Measurements from ENCODE around the gene GTPBP4.
"Not testable (repeated sequence)": the region's sequence is repeated elsewhere in the genome, so short reads cannot be mapped to it uniquely, and the experiment has no call there.

GTPBP4 gene

GRCh38 chr10:1063232-1063865 lies 75.1 kb downstream of the GTPBP4 start:
- no peak for DNase-seq
- TF ChIP-seq, protein P1, sequence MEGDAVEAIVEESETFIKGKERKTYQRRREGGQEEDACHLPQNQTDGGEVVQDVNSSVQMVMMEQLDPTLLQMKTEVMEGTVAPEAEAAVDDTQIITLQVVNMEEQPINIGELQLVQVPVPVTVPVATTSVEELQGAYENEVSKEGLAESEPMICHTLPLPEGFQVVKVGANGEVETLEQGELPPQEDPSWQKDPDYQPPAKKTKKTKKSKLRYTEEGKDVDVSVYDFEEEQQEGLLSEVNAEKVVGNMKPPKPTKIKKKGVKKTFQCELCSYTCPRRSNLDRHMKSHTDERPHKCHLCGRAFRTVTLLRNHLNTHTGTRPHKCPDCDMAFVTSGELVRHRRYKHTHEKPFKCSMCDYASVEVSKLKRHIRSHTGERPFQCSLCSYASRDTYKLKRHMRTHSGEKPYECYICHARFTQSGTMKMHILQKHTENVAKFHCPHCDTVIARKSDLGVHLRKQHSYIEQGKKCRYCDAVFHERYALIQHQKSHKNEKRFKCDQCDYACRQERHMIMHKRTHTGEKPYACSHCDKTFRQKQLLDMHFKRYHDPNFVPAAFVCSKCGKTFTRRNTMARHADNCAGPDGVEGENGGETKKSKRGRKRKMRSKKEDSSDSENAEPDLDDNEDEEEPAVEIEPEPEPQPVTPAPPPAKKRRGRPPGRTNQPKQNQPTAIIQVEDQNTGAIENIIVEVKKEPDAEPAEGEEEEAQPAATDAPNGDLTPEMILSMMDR (IDR thresholded peaks at IDR 0.05; ENCODE audit: low read depth, low read length), result no peak
- Histone ChIP-seq H3K36me3 (no peaks in the 10 kb centered on the region), H3K4me3 (ENCODE audit: low read depth, low read length) (no peak overlapping the region), H3K27ac (no peak overlapping the region), H3K9me3 (ENCODE audit: severe bottlenecking) (no peaks in the 10 kb centered on the region), H3K27me3 (ENCODE audit: insufficient read depth, low read depth, severe bottlenecking) (no peaks in the 10 kb centered on the region)

DNA sequence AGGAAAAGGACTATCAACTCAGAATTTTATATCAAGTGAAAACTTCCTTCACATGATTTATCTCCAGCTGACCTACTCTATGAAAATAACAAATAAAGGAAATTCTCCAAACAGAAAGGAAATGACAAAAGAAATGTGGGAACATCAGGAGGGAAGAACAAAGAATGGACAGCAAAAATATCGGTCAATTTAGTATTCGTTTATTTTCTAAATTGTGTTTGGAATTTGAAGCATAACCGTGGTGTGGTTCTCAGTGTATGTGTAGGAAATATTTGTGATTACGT lies 76.7 kb downstream of the GTPBP4 start:
- Histone ChIP-seq H3K9me3 (ENCODE audit: severe bottlenecking) (no peaks in the 10 kb centered on the region), H3K27ac (no peak overlapping the region), H3K4me3 (ENCODE audit: low read depth, low read length) (no peak overlapping the region), H3K27me3 (ENCODE audit: insufficient read depth, low read depth, severe bottlenecking) (no peaks in the 10 kb centered on the region), H3K36me3 (no peaks in the 10 kb centered on the region)
- TF ChIP-seq, protein P1 (IDR thresholded peaks at IDR 0.05; ENCODE audit: low read depth, low read length), result no peak
- DNase-seq, result no peak

GRCh38 chr10:1066734-1067133 lies 78.5 kb downstream of the GTPBP4 start:
- H3K27ac ChIP-seq; H3K4me3 ChIP-seq (ENCODE audit: low read depth, low read length); H3K27me3 ChIP-seq (ENCODE audit: insufficient read depth, low read depth, severe bottlenecking); H3K9me3 ChIP-seq (ENCODE audit: severe bottlenecking); H3K36me3 ChIP-seq; DNase-seq: not testable (repeated sequence)

- no peaks in the 10 kb centered on the region for H3K36me3 ChIP-seq
- H3K9me3 ChIP-seq (ENCODE audit: severe bottlenecking), result no peaks in the 10 kb centered on the region
Observed at GRCh38 chr10:1068380-1069361, 80.4 kb downstream of the GTPBP4 start.

More at GRCh38 chr10:1068380-1069361, 80.4 kb downstream of the GTPBP4 start:
- no peak for DNase-seq
- TF ChIP-seq, protein P1 (IDR thresholded peaks at IDR 0.05; ENCODE audit: low read depth, low read length), result no peak
- Histone ChIP-seq H3K4me3 (ENCODE audit: low read depth, low read length) (no peak overlapping the region), H3K27ac (no peak overlapping the region), H3K27me3 (ENCODE audit: insufficient read depth, low read depth, severe bottlenecking) (no peaks in the 10 kb centered on the region)

All from WERI-Rb-1 (cell line).